Muscle of leg (tissue), 11 donors: ENCODE data around the gene CYP4F12. TPM values are rescaled to one million over a fixed set of nuclear protein-coding genes. Genes with fewer than 3 reads are reported as not detected.
A peak's percentile ranks its signal among the peaks of the same experiment; 100 is the strongest.

ENCODE experiments used
- DNase-seq: peaks from one replicate; pipeline ENCODE4 v3.0.0; 2013
- H3K27ac ChIP-seq: one replicate; pipeline ENCODE4 v1.5.1; 2013; ENCODE audit warnings: mild to moderate bottlenecking, low read length, control low read depth
- H3K27me3 ChIP-seq: one replicate; pipeline ENCODE4 v1.6.1; 2013; ENCODE audit warnings: low read length; ENCODE audit not compliant: control insufficient read depth, insufficient read depth
- H3K36me3 ChIP-seq: one replicate; pipeline ENCODE4 v1.6.1; 2013; ENCODE audit warnings: low read length; ENCODE audit not compliant: control insufficient read depth, insufficient read depth
- H3K4me1 ChIP-seq: one replicate; pipeline ENCODE4 v1.6.1; 2013; ENCODE audit warnings: low read length; ENCODE audit not compliant: control insufficient read depth, insufficient read depth
- H3K4me3 ChIP-seq: one replicate; pipeline ENCODE4 v1.5.1; 2013; ENCODE audit warnings: low read length, control low read depth
- H3K9me3 ChIP-seq: replicated peaks from 2 replicates; pipeline ENCODE4 v1.6.1; 2013; ENCODE audit warnings: low read depth, low read length; ENCODE audit not compliant: control insufficient read depth
- WGBS: methylation state at CpG from one replicate; pipeline ENCODE4 v1.1.5; 2013; ENCODE audit warnings: missing lambda C conversion rate; ENCODE audit not compliant: insufficient coverage; 5-methylcytosine and 5-hydroxymethylcytosine counted together
- polyA plus RNA-seq, 8 donors: library from polyadenylated mRNA; unstranded; fragments of 120-200 nt; gene quantifications; one replicate each; pipeline versions ENCODE4 v1.2.1 to v1.2.3, GENCODE V29; 2013; ENCODE audit warnings: inconsistent platforms in 1 of 8, low replicate concordance in 1 of 8; ENCODE audit not compliant: insufficient read length in 8 of 8, insufficient read depth in 1 of 8
- total RNA-seq: library from RNA; stranded (reverse); fragments of 120-200 nt; gene quantifications from one replicate; pipeline ENCODE4 v1.2.4, GENCODE V29; 2013

Gene CYP4F12
- total and polyA plus RNA-seq, 9 donors, result 0.14 to 3.6 (median 0.56) TPM

GRCh38 chr19:15702534-15702930 is 29.6 kb downstream of the CYP4F12 start:
- 0% methylated on average over 1 of the region's 7 CpGs for WGBS
- DNase-seq, result peak; percentile 90
- H3K27ac ChIP-seq, result peak overlapping the region; percentile 86

DNA sequence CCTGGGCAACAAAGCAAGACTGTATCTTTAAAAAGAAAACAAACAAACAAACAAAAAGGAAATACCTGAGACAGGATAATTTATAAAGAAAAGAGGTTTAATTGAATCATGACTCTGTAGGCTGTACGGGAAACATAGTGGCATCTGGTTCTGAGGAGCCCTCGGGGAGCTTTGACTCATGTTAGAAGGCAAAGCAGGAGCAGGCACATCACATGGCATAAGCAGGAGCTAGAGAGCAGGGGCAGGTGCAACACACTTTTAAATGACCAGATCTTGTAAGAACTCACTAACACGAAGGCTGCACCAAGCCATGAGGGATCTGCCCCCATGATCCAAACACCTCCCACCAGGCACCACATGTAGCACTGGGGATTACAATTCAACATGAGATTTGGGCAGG is 41.8 kb downstream of the CYP4F12 start:
- peaks cover 2% of the 10 kb centered on the region for H3K27me3 ChIP-seq
- no peak overlapping the region for H3K4me3 ChIP-seq
- WGBS, result 67% methylated on average over 2 of the region's 3 CpGs
- H3K27ac ChIP-seq, result no peak overlapping the region
- no peaks in the 10 kb centered on the region for H3K9me3 ChIP-seq
- H3K4me1 ChIP-seq, result no peaks in the 10 kb centered on the region
- no peak for DNase-seq
- no peaks in the 10 kb centered on the region for H3K36me3 ChIP-seq

More at GRCh38 chr19:15702534-15702930, 29.6 kb downstream of the CYP4F12 start:
- Histone ChIP-seq H3K36me3 (no peaks in the 10 kb centered on the region), H3K27me3 (no peaks in the 10 kb centered on the region), H3K4me3 (no peak overlapping the region), H3K4me1 (peaks cover 27% of the 10 kb centered on the region), H3K9me3 (no peaks in the 10 kb centered on the region)

DNA sequence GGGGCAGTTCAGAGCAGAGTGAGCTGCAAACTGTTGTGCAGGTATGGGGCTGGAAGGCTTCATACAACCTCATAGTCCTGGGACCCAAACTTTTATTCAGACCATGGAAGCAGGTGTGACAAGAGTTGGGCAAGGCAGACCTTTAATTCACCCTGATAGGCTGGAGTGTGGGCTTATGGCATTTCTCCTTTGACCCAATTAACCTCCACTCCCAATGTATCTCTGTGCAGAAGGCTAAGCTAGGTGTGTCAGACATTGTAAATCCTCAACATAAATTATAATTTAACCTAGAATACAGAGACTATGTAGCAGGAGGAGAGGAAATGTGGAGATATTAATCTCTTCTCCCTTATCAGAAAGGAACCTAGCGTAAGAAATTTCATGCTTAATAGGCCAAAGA is 42.8 kb downstream of the CYP4F12 start:
- WGBS, result no CpG with 5 or more reads among the region's 1 CpG
- H3K36me3 ChIP-seq, result no peaks in the 10 kb centered on the region
- no peak overlapping the region for H3K4me3 ChIP-seq
- H3K27me3 ChIP-seq, result peaks cover 2% of the 10 kb centered on the region
- H3K27ac ChIP-seq, result no peak overlapping the region
- no peak for DNase-seq
- H3K4me1 ChIP-seq, result no peaks in the 10 kb centered on the region
- no peaks in the 10 kb centered on the region for H3K9me3 ChIP-seq

GRCh38 chr19:15717809-15718208 is 44.9 kb downstream of the CYP4F12 start:
- Histone ChIP-seq H3K4me1 (no peaks in the 10 kb centered on the region), H3K9me3 (no peaks in the 10 kb centered on the region), H3K27me3 (peaks cover 5% of the 10 kb centered on the region), H3K27ac (no peak overlapping the region), H3K36me3 (no peaks in the 10 kb centered on the region), H3K4me3 (no peak overlapping the region)
- no peak for DNase-seq
- WGBS, result 21% methylated on average over 6 of the region's 6 CpGs

DNA sequence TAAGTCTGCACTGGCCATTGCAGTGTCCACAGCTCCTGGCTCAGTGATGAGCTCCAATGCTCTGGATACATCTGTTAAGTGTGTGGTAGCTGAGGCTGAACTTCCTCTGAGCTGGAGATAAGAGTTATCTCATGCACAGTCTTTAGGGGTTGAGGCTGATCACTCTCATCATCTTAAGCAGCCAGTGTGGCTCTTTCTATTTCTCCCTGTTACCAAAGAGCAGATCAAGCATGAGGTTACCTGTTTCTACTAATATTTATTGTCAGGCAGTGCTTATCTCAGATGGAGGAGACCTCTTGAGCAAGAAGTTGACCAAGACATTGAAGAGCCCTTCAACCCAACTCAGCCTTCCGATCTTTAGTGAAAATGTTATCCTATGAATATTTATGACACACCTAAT is 48.4 kb downstream of the CYP4F12 start:
- no peak overlapping the region for H3K27ac ChIP-seq
- H3K27me3 ChIP-seq, result peaks cover 10% of the 10 kb centered on the region
- H3K4me3 ChIP-seq, result no peak overlapping the region
- H3K9me3 ChIP-seq, result no peaks in the 10 kb centered on the region
- H3K36me3 ChIP-seq, result no peaks in the 10 kb centered on the region
- WGBS, result no CpG with 5 or more reads among the region's 1 CpG
- no peaks in the 10 kb centered on the region for H3K4me1 ChIP-seq
- no peak for DNase-seq

DNA sequence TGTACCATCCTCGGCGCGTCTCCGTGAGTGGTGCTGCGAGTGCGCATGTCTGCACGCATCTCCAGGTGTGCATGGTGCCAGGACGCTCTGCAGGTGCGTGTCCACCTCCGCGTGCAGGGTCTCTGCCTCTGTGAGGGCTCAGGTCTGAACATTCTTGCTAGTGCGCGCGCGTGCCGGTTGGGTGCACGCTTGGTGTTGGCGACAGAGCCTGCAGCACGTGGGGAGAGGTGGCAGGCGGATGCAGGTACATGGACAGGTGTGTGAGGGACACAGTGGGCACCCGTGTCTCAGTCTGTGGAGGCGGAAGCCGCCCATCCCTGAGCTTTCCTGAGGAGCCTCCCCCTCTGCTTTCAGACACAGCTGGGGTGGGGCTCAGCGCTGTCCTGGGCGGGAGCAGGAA is 50.1 kb downstream of the CYP4F12 start:
- DNase-seq, result no peak
- no peaks in the 10 kb centered on the region for H3K4me1 ChIP-seq
- WGBS, result 20% methylated on average over 24 of the region's 25 CpGs
- H3K36me3 ChIP-seq, result no peaks in the 10 kb centered on the region
- H3K27ac ChIP-seq, result no peak overlapping the region
- no peaks in the 10 kb centered on the region for H3K9me3 ChIP-seq
- peaks cover 9% of the 10 kb centered on the region for H3K27me3 ChIP-seq
- H3K4me3 ChIP-seq, result no peak overlapping the region

DNA sequence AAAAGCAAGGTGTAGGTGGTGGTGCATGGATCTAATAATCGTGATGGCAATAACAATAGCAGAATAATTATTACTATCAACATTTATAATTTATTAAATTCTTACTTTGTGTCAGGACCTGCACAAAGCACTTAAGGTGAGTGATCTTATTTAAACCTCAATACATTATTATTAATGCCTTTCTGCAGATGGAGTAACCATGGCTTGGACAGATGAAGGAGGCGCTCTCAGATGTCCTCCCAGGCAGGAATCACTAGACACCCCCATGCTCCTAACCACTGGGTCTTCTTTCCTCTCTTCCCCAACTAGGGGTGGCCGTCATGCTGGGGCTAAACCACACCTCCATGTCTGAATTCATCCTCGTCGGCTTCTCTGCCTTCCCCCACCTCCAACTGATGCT is 54.8 kb downstream of the CYP4F12 start, which contains the start of gene OR10H2:
OR10H2 (plus strand) TSS at position 301 of the 400 bp plus-strand sequence; CDS start at position 321, 20 bp downstream.
- DNase-seq, result no peak
- no peak within 1 kb of the TSS for H3K27ac ChIP-seq
- H3K4me3 ChIP-seq, result no peak within 1 kb of the TSS
- no peaks in the 10 kb centered on the region for H3K36me3 ChIP-seq
- H3K4me1 ChIP-seq, result no peaks in the 10 kb centered on the region
- 58% methylated on average over 4 of the region's 5 CpGs for WGBS
- H3K27me3 ChIP-seq, result peaks cover 10% of the 10 kb centered on the region
- no peaks in the 10 kb centered on the region for H3K9me3 ChIP-seq

GRCh38 chr19:15730538-15730937 is 57.7 kb downstream of the CYP4F12 start:
- WGBS, result no CpG with 5 or more reads among the region's 1 CpG
- Histone ChIP-seq H3K27me3 (peaks cover 4% of the 10 kb centered on the region), H3K27ac (no peak overlapping the region), H3K4me1 (no peaks in the 10 kb centered on the region), H3K36me3 (no peaks in the 10 kb centered on the region), H3K9me3 (no peaks in the 10 kb centered on the region), H3K4me3 (no peak overlapping the region)
- no peak for DNase-seq

DNA sequence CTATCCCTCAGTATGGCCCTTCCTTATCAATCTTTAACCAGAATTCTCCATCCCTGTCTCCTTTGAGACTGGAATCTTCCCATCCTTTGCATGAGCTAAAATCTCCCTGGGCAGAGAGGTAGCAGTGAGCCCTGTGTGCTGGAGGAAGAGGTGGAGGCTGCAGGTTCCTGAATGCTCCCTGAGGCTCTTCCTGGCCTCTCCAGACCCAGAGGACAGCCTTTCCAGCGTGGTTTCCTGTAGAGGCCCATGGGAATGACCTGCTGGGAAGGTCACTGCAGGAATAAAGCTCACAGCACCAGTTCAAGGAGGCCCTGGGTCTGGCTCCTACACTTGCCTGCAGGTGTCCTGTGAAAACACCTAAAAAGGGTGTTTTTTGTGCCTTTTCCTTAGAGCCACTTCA is 59.5 kb downstream of the CYP4F12 start:
- no peak overlapping the region for H3K27ac ChIP-seq
- H3K36me3 ChIP-seq, result no peaks in the 10 kb centered on the region
- DNase-seq, result no peak
- H3K4me3 ChIP-seq, result no peak overlapping the region
- H3K27me3 ChIP-seq, result peaks cover 4% of the 10 kb centered on the region
- no peaks in the 10 kb centered on the region for H3K9me3 ChIP-seq
- WGBS, result 18% methylated on average over 1 of the region's 1 CpG
- H3K4me1 ChIP-seq, result no peaks in the 10 kb centered on the region

- Histone ChIP-seq H3K9me3 (no peaks in the 10 kb centered on the region), H3K27me3 (peaks cover 4% of the 10 kb centered on the region), H3K27ac (no peak overlapping the region), H3K4me3 (no peak overlapping the region), H3K4me1 (no peaks in the 10 kb centered on the region), H3K36me3 (no peaks in the 10 kb centered on the region)
- WGBS, result 33% methylated on average over 1 of the region's 6 CpGs
- no peak for DNase-seq
Measured at GRCh38 chr19:15733895-15734294, 61.0 kb downstream of the CYP4F12 start.

GRCh38 chr19:15737722-15738121 is 64.8 kb downstream of the CYP4F12 start, which contains the start of gene OR10H3:
Gene OR10H3 (plus strand): TSS chr19:15737985. CDS start chr19:15741393, 3,408 bp downstream.
- Histone ChIP-seq H3K4me1 (no peaks in the 10 kb centered on the region), H3K27me3 (peaks cover under 1% of the 10 kb centered on the region), H3K9me3 (no peaks in the 10 kb centered on the region), H3K27ac (no peak within 1 kb of the TSS), H3K36me3 (no peaks in the 10 kb centered on the region), H3K4me3 (no peak within 1 kb of the TSS)
- DNase-seq, result no peak
- no CpG with 5 or more reads among the region's 4 CpGs for WGBS
